DMS53 treated with DMSO at 0.1 percent for 48 hours (cell line): ENCODE results near the gene GMPPB.
"Not testable (repeated sequence)": the region's sequence is repeated elsewhere in the genome, so short reads cannot be mapped to it uniquely, and the experiment has no call there.

Experiments
- DNase-seq: peaks from one replicate; lab custom pipeline; 2025; ENCODE audit not compliant: unreplicated experiment; lab: John Stamatoyannopoulos, UW

Gene GMPPB

GRCh38 chr3:49723628-49724551 lies at the start of gene GMPPB:
TSS of gene GMPPB (minus strand) at chr3:49723951. CDS start at chr3:49723726, 225 bp downstream.
- DNase-seq = peak; percentile 62

GRCh38 chr3:49772703-49773102 lies 49.0 kb upstream of the GMPPB start:
- DNase-seq = no peak

GRCh38 chr3:49771340-49771938 lies 47.7 kb upstream of the GMPPB start:
- DNase-seq = no peak

- no peak for DNase-seq
Observed at GRCh38 chr3:49769926-49770325, 46.2 kb upstream of the GMPPB start.

GRCh38 chr3:49769286-49769915 lies 45.6 kb upstream of the GMPPB start:
- DNase-seq = no peak

- no peak for DNase-seq
Observed at GRCh38 chr3:49763981-49764380, 40.2 kb upstream of the GMPPB start.

- DNase-seq = no peak
Observed at GRCh38 chr3:49761661-49762060, 37.9 kb upstream of the GMPPB start.

GRCh38 chr3:49759226-49759625 lies 35.5 kb upstream of the GMPPB start:
- no peak for DNase-seq

GRCh38 chr3:49757197-49757596 lies 33.4 kb upstream of the GMPPB start:
- DNase-seq = no peak

- no peak for DNase-seq
Observed at GRCh38 chr3:49756036-49756435, 32.3 kb upstream of the GMPPB start.

- no peak for DNase-seq
Observed at GRCh38 chr3:49754536-49754935, 30.8 kb upstream of the GMPPB start.

GRCh38 chr3:49751501-49751900 lies 27.8 kb upstream of the GMPPB start:
- no peak for DNase-seq

- DNase-seq = no peak
Observed at GRCh38 chr3:49750056-49750455, 26.3 kb upstream of the GMPPB start.

- not testable (repeated sequence) for DNase-seq
Observed at GRCh38 chr3:49748874-49749273, 25.1 kb upstream of the GMPPB start.

GRCh38 chr3:49747792-49748480 lies 24.2 kb upstream of the GMPPB start:
- no peak for DNase-seq

- no peak for DNase-seq
Observed at GRCh38 chr3:49745986-49746385, 22.2 kb upstream of the GMPPB start.

GRCh38 chr3:49740427-49740826 lies 16.7 kb upstream of the GMPPB start:
- DNase-seq = no peak

GRCh38 chr3:49738067-49738713 lies 14.4 kb upstream of the GMPPB start:
- no peak for DNase-seq

- DNase-seq = no peak
Observed at GRCh38 chr3:49734752-49735151, 11.0 kb upstream of the GMPPB start.

- DNase-seq = no peak
Observed at GRCh38 chr3:49733551-49733950, 9.8 kb upstream of the GMPPB start.

- no peak for DNase-seq
Observed at GRCh38 chr3:49732597-49732996, 8.8 kb upstream of the GMPPB start.
